ENCODE data around the gene RRP1B. TPM values are rescaled to one million over a fixed set of nuclear protein-coding genes. Genes with fewer than 3 reads are reported as not detected.

The RRP1B gene
- total RNA-seq, 2 donors from 2014 or later = 17.6 to 31.5 TPM

Other genes starting within 250 kb of the RRP1B start
- 1 to 10 TPM; 1.8 to 6.3 TPM for gene SIK1, start 232.4 kb upstream of the RRP1B start, total RNA-seq
- under 1 TPM in 1 of 2 donors, not detected in 1; 0.78 TPM for gene HSF2BP, start 72 bp upstream of the RRP1B start, total RNA-seq
- 10 to 100 TPM; 52.4 to 64.7 TPM for gene PDXK, start 59.6 kb downstream of the RRP1B start, total RNA-seq
- gene CSTB, start 116.7 kb downstream of the RRP1B start, total RNA-seq = 1 to 10 TPM; 2.3 to 8.4 TPM
- gene RRP1, start 130.0 kb downstream of the RRP1B start, total RNA-seq = 10 to 100 TPM; 21.3 to 34.3 TPM
- gene AGPAT3, start 205.7 kb downstream of the RRP1B start, total RNA-seq = 10 to 100 TPM; 32.8 to 37.9 TPM

Data from thoracic aorta (tissue), 2 donors.